ENCODE results near the gene LRP1B.
A peak's percentile ranks its signal among the peaks of the same experiment; 100 is the strongest.

LRP1B gene

GRCh38 chr2:141455211-141455826 lies 675.5 kb downstream of the LRP1B start:
- DNase-seq (ENCODE audit: low read depth in 2 of 2) = no peak

- no peak for DNase-seq (ENCODE audit: low read depth in 2 of 2)
Measured at GRCh38 chr2:141440072-141440635, 690.7 kb downstream of the LRP1B start.

- no peak for DNase-seq (ENCODE audit: low read depth in 2 of 2)
Measured at GRCh38 chr2:141439524-141439923, 691.3 kb downstream of the LRP1B start.

- DNase-seq (ENCODE audit: low read depth in 2 of 2) = no peak
Measured at GRCh38 chr2:141438536-141438935, 692.3 kb downstream of the LRP1B start.

GRCh38 chr2:141437521-141437920 lies 693.3 kb downstream of the LRP1B start:
- no peak for DNase-seq (ENCODE audit: low read depth in 2 of 2)

- no peak for DNase-seq (ENCODE audit: low read depth in 2 of 2)
Measured at GRCh38 chr2:141423124-141423523, 707.7 kb downstream of the LRP1B start.

- DNase-seq (ENCODE audit: low read depth in 2 of 2) = no peak
Measured at GRCh38 chr2:141417246-141417797, 713.5 kb downstream of the LRP1B start.

GRCh38 chr2:141411419-141411818 lies 719.4 kb downstream of the LRP1B start:
- DNase-seq (ENCODE audit: low read depth in 2 of 2) = no peak

GRCh38 chr2:141399270-141399669 lies 731.5 kb downstream of the LRP1B start:
- DNase-seq (ENCODE audit: low read depth in 2 of 2) = no peak

GRCh38 chr2:141393214-141393545 lies 737.6 kb downstream of the LRP1B start:
- DNase-seq (ENCODE audit: low read depth in 2 of 2) = peak in 1 of 2 experiments; percentile 11

GRCh38 chr2:141392517-141393213 lies 738.2 kb downstream of the LRP1B start:
- peak; percentile 36 to 45 for DNase-seq (ENCODE audit: low read depth in 2 of 2)

- no peak for DNase-seq (ENCODE audit: low read depth in 2 of 2)
Measured at GRCh38 chr2:141386168-141386567, 744.6 kb downstream of the LRP1B start.

GRCh38 chr2:141384676-141385075 lies 746.1 kb downstream of the LRP1B start:
- peak; percentile 5 to 6 for DNase-seq (ENCODE audit: low read depth in 2 of 2)

- no peak for DNase-seq (ENCODE audit: low read depth in 2 of 2)
Measured at GRCh38 chr2:141381946-141382345, 748.9 kb downstream of the LRP1B start.

GRCh38 chr2:141380008-141380979 lies 750.5 kb downstream of the LRP1B start:
- peak; percentile 18 to 21 for DNase-seq (ENCODE audit: low read depth in 2 of 2)

- no peak for DNase-seq (ENCODE audit: low read depth in 2 of 2)
Measured at GRCh38 chr2:141364821-141365220, 766.0 kb downstream of the LRP1B start.

GRCh38 chr2:141362311-141362710 lies 768.5 kb downstream of the LRP1B start:
- DNase-seq (ENCODE audit: low read depth in 2 of 2) = no peak

- DNase-seq (ENCODE audit: low read depth in 2 of 2) = peak; percentile 37 to 48
Measured at GRCh38 chr2:141348481-141348880, 782.3 kb downstream of the LRP1B start.

GRCh38 chr2:141341444-141341843 lies 789.4 kb downstream of the LRP1B start:
- DNase-seq (ENCODE audit: low read depth in 2 of 2) = peak; percentile 95

- DNase-seq (ENCODE audit: low read depth in 2 of 2) = peak; percentile 68 to 76
Measured at GRCh38 chr2:141331127-141331526, 799.7 kb downstream of the LRP1B start.

GRCh38 chr2:141329964-141330363 lies 800.9 kb downstream of the LRP1B start:
- DNase-seq (ENCODE audit: low read depth in 2 of 2) = peak; percentile 51

GRCh38 chr2:141323571-141323970 lies 807.2 kb downstream of the LRP1B start:
- no peak for DNase-seq (ENCODE audit: low read depth in 2 of 2)

Data from fibroblast of skin of left quadriceps (primary cell).